NCI-H524 (cell line): ENCODE measurements around the gene GIPC1.
A peak's percentile ranks its signal among the peaks of the same experiment; 100 is the strongest.

Experiments
- DNase-seq, 2 experiments: peaks; one replicate each; lab custom pipeline; 2025; lab: John Stamatoyannopoulos, UW

GIPC1 gene

GRCh38 chr19:14434543-14435319, 61.2 kb downstream of the GIPC1 start:
- DNase-seq: no peak

DNA sequence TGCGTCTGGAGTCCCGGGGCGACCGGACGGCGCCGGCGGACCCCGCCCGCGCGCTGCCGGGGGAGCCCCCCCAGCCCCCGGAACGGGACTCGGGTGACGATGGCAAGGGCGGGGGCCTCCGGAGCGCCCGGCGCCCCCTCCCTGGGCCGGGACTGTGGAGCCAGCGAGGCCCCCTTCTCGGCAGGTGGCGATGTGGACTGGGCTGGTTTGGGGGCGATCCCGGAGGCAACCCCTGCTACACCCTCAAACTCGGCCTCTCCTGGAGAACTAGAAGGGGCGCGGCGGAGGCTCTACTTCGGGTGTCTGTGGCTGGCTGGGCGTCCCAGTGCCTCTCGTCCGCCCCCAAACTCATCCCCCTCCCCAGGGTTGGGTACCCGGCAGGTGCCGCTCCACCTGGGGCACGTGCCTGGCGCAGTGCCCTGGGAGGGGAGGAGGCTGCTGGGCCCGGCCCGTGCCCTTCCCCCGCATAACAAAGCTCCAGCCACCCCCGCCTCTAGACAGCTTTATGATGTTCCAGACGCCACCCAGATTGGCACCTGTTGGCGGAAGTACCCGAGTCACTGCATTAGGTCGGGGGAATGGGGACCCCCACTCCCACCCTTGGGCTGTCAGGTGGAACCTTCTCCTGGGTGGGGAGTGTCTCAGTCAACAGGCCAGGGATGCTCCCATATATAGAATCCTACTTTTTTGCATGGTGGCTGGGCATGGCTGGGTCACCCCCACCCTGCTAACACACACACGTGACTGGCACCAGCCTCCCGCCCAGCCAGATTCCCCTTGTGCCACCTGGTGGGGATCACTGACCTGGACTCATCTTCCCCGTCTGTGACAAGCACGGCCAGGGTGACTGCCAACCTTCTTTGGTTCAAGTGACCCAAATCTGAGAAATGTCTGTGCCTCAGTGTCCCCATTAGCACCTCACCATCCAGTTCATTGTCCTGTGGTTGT, 62.1 kb downstream of the GIPC1 start:
- DNase-seq: peak in 1 of 2 experiments; percentile 42

GRCh38 chr19:14432791-14433553, 63.0 kb downstream of the GIPC1 start, which contains the start of gene PKN1:
PKN1 (plus strand) TSS chr19:14433306; CDS start chr19:14433522, 216 bp downstream.
- DNase-seq: peak; percentile 33 to 68

DNA sequence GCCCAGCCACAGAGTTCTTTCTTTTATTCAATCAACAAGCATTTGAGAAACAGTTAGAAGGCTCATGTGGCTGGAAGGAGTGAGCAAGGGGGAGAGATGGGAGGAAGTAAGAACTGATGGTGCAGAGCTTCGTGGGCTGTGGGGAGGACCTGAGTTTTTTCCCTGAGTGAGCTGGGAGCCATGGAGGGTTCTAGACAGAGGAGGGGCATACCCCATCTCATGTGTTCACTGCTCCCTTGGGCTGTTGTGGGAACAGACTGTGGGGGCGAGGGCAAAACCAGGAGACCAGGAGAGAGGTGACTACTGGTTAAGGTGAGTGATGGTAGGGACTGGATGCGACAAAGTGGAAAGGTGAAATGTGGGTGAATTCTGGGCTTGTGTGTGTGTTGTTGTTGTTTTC, 65.2 kb downstream of the GIPC1 start:
- no peak for DNase-seq

DNA sequence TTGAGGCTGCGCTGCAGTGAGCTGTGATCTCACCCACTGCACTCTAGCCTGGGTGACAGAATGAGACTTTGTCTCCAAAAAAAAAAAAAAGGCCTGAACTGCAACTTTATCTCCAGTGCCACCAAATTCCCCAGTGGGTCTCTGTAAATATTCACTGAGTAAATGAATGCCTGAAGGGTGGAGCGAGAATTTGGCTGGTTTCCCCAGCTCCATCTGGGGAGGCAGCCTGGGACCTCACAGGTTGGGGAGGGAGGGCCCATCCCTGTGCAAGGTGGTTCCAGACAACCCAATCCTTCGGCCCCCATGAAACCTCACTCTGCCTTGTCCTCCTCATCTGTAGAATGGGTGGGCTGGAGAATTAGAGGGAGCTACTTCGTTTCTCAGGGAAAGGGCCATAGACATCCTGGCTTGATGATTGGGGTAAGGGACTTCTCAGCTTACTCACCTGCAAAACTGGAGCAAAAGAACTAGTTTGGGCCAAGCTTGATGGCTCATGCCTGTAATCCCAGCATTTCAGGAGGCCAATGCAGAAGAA, 67.0 kb downstream of the GIPC1 start:
- no peak for DNase-seq
